GM21360 (cell line): ENCODE results near the gene CACUL1.
A peak's percentile ranks its signal among the peaks of the same experiment; 100 is the strongest.
"Not testable (repeated sequence)": the region's sequence is repeated elsewhere in the genome, so short reads cannot be mapped to it uniquely, and the experiment has no call there.

Experiments used
- ATAC-seq: cut with Tn5 transposase; IDR thresholded peaks from one replicate; pipeline ENCODE4 v1.9.1; 2021; ENCODE audit warnings: mild to moderate bottlenecking, moderate library complexity; ENCODE audit not compliant: unreplicated experiment

The CACUL1 gene

GRCh38 chr10:118754556-118755423 is at the start of gene CACUL1:
Gene CACUL1, minus strand, starts transcription at chr10:118754970. Its CDS starts 208 bp downstream, at chr10:118754762.
- ATAC-seq = peak; percentile 93

- ATAC-seq = no peak
These were observed 49.5 kb upstream of the CACUL1 start for GRCh38 chr10:118804262-118804773.

DNA sequence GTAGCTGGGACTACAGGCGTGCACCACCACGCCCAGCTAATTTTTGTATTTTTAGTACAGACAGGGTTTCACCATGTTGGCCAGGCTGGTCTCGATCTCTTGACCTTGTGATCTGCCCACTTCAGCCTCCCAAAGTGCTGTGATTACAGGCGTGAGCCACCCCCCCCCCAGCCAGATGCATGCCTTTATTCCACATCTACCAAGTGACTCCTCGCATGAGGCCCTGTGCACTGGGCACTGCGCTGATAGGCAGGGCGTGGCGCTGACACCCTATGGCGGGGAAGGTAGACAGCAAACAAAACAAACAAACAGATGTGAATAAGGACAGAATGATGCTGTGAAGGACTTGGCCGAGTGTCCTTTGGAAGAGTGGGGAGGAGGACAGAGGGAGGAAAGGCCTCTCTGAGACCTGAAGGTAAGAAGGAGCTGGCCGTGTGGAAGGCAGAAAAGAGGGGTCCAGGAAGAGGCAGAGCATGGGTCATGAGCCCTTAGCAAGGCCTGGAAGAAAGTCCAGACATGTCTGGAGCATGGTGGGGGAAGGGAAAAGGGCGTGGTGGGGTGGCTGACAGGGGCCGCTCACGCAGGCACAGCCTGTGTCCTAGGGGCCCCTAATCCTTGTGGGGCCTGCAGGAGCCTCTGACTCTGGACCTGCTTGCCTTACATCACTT is 47.5 kb upstream of the CACUL1 start:
- no peak for ATAC-seq

DNA sequence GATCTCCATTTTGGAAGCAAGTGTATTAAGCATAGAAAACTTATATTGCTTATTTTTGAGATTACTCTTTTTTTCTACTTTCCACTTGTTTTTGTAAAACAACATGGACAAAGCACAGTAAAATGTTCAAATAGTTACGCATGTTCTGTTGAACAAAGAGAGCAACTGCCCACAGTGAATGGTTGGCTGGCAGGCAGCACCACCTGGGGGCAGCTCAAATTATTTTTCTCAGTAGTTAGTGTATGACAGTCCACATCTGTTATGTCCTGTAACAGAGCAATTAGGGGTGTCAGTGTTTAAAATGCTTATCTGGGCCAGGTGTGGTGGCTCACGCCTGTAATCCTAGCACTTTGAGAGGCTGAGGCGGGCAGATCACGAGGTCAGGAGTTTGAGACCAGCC is 46.1 kb upstream of the CACUL1 start:
- no peak for ATAC-seq

DNA sequence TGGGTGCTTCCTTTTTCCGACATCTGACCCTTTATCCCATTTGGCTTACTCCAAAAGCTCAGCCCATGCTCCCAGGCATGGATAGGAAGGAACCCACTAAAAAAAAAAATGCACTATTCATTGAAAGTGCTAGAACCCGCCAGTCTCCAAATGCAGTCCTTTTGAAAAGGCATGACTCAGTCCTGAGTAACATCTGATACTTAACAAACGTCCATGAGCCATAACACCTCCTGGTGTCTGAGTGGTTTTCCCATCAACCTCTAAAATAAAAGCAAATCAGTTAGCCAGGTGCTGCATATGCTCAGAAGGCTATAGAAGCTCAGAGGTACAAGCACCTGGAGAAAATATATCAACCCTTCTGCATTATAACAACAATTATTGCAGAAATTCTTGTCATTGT is 45.0 kb upstream of the CACUL1 start:
- ATAC-seq = no peak

GRCh38 chr10:118798231-118798662 is 43.5 kb upstream of the CACUL1 start:
- no peak for ATAC-seq

DNA sequence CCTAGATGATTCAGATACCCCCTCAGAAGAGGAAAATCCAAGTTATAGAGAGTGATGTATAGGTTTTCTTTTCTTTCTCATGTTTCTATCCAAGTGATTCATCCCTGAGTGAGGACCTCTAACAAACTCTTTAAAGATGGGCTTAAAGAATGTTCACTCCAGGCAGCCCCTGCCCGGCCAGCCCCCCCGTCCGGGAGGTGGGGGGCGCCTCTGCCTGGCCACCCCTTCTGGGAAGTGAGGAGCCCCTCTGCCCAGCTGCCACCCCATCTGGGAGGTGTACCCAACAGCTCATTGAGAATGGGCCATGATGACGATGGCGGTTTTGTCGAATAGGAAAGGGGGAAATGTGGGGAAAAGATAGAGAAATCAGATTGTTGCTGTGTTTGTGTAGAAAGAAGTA is 40.2 kb upstream of the CACUL1 start:
- ATAC-seq = not testable (repeated sequence)

- no peak for ATAC-seq
These were observed 38.8 kb upstream of the CACUL1 start for GRCh38 chr10:118793545-118793944.

- no peak for ATAC-seq
These were observed 37.8 kb upstream of the CACUL1 start for GRCh38 chr10:118792526-118792925.

- ATAC-seq = no peak
These were observed 35.3 kb upstream of the CACUL1 start for GRCh38 chr10:118790058-118790457.

- no peak for ATAC-seq
These were observed 30.8 kb upstream of the CACUL1 start for GRCh38 chr10:118785551-118785950.

DNA sequence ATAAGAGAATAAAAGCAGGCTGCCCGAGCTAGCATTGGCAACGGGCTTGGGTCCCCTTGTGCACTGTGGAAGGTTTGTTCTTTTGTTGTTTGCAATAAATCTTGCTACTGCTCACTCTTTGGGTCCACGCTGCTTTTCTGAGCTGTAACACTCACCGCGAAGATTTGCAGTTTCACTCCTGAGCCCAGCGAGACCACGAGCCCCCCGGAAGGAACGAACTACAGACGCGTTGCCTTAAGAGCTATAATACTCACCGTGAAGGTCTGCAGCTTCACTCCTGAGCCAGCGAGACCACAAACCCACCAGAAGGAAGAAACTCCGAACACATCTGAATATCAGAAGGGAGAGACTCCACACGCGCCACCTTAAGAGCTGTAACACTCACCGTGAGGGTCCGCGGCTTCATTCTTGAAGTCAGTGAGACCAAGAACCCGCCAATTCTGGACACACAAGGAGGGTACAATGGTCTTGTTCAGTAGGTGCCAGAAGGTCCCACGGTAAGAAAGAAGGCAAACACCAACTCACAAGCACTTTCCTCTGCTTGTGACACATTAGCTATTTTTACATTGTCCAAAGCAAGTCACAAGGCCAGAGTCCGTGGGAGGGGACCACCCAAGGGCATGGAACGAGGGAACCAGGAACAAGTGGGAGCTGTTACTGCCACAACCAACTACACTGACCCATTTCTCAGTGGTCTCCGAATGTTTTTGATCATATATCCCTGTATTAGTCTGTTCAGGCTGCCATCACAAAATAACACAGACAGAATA is 29.2 kb upstream of the CACUL1 start:
- ATAC-seq = no peak

- ATAC-seq = not testable (repeated sequence)
These were observed 28.2 kb upstream of the CACUL1 start for GRCh38 chr10:118782916-118783465.

DNA sequence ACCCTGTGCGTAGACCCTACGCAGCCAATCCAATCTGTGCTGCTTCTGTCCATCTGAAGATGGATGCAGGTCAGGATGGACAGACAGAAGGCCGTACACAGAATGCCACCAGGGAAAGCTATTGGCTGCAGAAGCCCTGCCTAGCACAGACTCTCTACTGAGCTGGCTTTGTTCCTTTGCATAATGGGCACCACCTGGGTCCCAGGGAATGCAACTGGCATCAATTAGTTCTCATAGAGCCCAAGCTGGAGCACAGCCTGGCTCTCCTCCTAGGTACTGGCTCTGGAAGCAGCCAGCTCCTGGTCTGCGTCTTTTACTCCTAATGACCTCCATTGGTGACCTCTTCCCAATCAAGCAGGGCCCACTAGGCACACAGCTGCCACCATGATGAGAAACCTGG is 26.8 kb upstream of the CACUL1 start:
- ATAC-seq = no peak

GRCh38 chr10:118778727-118779126 is 24.0 kb upstream of the CACUL1 start:
- no peak for ATAC-seq

- no peak for ATAC-seq
These were observed 22.2 kb upstream of the CACUL1 start for GRCh38 chr10:118776960-118777359.

DNA sequence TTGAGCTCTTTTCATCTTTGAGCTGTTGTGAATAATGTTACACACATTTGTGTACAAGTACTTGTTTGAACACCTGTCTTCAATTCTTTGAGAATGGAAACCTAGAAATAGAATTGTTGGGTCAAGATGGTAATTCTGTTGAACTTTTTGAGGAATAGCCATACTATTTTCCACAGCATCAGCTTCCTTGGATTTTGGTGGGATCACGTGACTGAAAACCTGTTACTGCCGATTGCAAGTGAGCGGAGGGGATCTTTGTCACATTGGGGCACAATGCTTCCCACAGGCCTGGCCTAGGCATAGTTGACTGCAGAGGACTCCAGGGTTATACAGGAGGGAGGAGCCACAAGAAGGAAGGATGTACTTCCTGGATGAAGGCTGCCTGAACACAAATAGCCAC is 21.3 kb upstream of the CACUL1 start:
- no peak for ATAC-seq

DNA sequence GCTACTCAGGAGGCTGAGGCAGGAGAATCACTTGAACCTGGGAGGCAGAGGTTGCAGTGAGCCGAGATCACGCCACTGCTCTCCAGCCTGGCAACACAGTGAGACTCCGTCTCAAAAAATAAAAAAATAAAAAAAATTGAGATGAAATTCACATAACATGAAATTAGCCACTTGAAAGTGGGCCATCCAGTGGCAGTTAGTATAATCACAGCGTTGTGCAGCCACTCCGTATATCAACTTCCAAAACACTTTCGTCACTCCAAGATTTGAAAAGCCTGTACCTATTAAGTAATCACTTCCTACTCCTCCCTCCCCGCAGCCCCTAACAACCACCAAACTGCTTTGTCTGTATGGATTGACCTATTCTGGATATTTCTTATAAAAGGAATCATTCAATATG is 20.7 kb upstream of the CACUL1 start:
- ATAC-seq = no peak

DNA sequence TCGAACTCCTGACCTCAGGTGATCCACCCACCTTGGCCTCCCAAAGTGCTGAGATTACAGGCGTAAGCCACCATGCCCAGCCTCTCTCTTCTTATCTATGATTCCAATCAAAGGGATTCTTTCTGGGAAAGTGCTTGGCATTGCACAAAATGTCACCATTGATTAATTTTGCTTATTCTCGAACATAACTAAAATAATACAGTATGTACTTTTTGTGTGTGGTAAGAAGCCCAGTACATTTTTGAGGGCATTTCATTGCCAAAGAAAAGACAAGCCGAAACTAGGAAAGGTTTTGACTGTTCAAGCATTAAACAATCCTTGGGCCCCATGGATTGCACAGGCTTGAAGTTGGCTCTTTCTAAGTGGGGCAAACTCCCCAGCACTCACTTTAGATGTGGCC is 18.3 kb upstream of the CACUL1 start:
- no peak for ATAC-seq

DNA sequence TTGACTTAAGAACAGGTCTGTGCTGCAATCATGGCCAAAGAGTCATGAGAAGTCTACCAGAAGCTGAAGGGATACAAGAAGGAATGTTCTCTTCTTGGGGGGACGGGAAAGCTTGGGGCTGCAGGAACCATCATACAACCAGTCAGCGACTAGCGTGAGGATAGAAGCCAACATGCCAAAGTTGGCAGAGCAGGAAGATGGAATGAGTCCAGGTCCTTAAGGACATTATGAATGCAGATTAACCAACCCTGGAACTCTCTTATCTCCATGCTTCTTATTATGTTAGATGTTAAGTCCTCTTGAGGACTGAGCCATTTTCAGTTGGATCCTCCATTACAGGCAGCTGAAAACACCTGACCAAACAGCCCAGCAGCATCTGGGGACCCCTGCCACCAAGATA is 17.2 kb upstream of the CACUL1 start:
- ATAC-seq = no peak
